Prostate gland (tissue), 2 donors: ENCODE data around the gene MGLL. TPM values are rescaled to one million over a fixed set of nuclear protein-coding genes. Genes with fewer than 3 reads are reported as not detected.

Experiments used
- DNase-seq: peaks from one replicate; pipeline ENCODE4 v3.0.0-alpha.2; 2019; ENCODE audit warnings: low spot score
- H3K27ac ChIP-seq, 2 donors: fragments of 200-600 bp; sonication (generic); 2 replicates each; pipeline ENCODE4 v1.5.1; 2017 to 2019
- H3K27me3 ChIP-seq: fragments of 200-600 bp; sonication (generic); replicated peaks from 2 replicates; pipeline ENCODE4 v1.5.1; 2019; ENCODE audit not compliant: insufficient read depth
- H3K36me3 ChIP-seq, 2 donors: fragments of 200-600 bp; sonication (generic); 1 replicate in 1 of 2; 2 replicates in 1 of 2; pipeline versions ENCODE4 v1.5.1 to v1.8.1; 2017 to 2019
- H3K4me1 ChIP-seq: fragments of 200-600 bp; sonication (generic); replicated peaks from 2 replicates; pipeline ENCODE4 v1.5.1; 2019
- H3K4me3 ChIP-seq, 2 donors: fragments of 200-600 bp; sonication (generic); 2 replicates each; pipeline ENCODE4 v1.5.1; 2017 to 2019
- H3K9me3 ChIP-seq: fragments of 200-600 bp; sonication (generic); 2 replicates; pipeline ENCODE4 v1.5.1; 2017
- POLR2A ChIP-seq: fragments of 450-650 bp; IDR thresholded peaks from one replicate; pipeline ENCODE4 v1.6.1; 2016; ENCODE audit warnings: antibody characterized with exemption, mild to moderate bottlenecking
- POLR2AphosphoS5 ChIP-seq: sonication (generic); formaldehyde crosslinking; IDR thresholded peaks from one replicate; pipeline ENCODE4 v1.6.1; 2017; ENCODE audit warnings: antibody characterized with exemption
- WGBS: methylation state at CpG from one replicate; pipeline ENCODE4 v1.1.5; 2018; 5-methylcytosine and 5-hydroxymethylcytosine counted together
- intact Hi-C: fragments of 100-400 bp; cut with DNase I; formaldehyde crosslinking; loops from one replicate; pipeline ENCODE4 v1.14.2; 2022
- total RNA-seq, 2 donors: library from RNA; depleted of rRNA; stranded (reverse); fragments of >200 nt; gene quantifications; one replicate each; pipeline ENCODE4 v1.1.0, GENCODE V29; 2016
- TF ChIP-seq, protein P1 (sequence below), 4 experiments: fragments of 200-600 bp in 2 of 4; fragments of 450-650 bp in 2 of 4; sonication (generic) in 2 of 4; IDR thresholded peaks; 1 replicate in 3 of 4; 2 replicates in 1 of 4; pipeline ENCODE4 v1.5.1; 2016 to 2019; ENCODE audit warnings: antibody characterized with exemption in 4 of 4, mild to moderate bottlenecking in 2 of 4, moderate library complexity in 2 of 4

The MGLL gene
- total RNA-seq, 2 donors from 2014 or later = 20.0 to 31.8 TPM

DNA sequence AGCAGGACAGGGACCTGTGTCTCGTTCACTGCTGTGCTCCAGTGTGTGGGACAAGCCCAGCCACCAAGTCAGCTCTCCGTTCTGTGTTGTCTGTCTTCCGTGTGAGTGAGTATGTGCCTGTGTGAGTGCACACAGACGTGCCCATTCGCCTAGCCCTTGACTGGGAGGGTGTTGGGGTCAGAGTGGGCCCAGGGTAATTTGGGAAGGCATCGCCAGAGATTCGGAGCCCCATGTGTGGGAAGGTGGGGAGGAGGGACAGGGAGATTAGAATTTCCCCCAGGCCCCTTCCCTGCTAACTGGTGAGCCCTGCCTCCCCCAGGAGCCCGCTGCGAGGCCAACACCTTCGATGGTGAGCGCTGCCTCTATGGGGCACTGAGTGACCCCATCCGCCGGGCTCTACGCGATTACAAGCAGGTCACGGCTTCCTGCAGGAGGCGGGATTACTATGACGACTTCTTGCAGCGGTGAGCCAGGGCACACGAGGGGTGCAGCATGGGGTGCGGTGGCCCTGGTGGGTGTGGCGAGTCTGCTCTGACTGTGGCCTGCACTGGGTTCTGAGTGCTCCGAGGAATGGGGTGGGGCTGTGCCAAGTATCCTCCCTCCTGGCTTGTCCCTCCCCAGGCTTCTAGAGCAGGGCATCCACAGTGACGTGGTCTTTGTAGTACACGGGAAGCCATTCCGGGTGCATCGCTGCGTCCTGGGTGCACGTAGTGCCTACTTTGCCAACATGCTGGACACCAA lies 146.5 kb downstream of the MGLL start:
- Histone ChIP-seq H3K4me1 (no peaks in the 10 kb centered on the region), H3K4me3 (no peak overlapping the region), H3K27me3 (no peaks in the 10 kb centered on the region), H3K9me3 (no peaks in the 10 kb centered on the region), H3K27ac (no peak overlapping the region), H3K36me3 (peaks cover 0 to 8% of the 10 kb centered on the region in 2 donors)
- no peak for DNase-seq
- WGBS = 81% methylated on average over 29 of the region's 29 CpGs
- TF ChIP-seq, protein P1, sequence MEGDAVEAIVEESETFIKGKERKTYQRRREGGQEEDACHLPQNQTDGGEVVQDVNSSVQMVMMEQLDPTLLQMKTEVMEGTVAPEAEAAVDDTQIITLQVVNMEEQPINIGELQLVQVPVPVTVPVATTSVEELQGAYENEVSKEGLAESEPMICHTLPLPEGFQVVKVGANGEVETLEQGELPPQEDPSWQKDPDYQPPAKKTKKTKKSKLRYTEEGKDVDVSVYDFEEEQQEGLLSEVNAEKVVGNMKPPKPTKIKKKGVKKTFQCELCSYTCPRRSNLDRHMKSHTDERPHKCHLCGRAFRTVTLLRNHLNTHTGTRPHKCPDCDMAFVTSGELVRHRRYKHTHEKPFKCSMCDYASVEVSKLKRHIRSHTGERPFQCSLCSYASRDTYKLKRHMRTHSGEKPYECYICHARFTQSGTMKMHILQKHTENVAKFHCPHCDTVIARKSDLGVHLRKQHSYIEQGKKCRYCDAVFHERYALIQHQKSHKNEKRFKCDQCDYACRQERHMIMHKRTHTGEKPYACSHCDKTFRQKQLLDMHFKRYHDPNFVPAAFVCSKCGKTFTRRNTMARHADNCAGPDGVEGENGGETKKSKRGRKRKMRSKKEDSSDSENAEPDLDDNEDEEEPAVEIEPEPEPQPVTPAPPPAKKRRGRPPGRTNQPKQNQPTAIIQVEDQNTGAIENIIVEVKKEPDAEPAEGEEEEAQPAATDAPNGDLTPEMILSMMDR (IDR thresholded peaks at IDR 0.05) = no peak
- no peak for TF ChIP-seq POLR2A
- TF ChIP-seq POLR2AphosphoS5 = no peak
- intact Hi-C loops = loop anchor here (10.0 kb wide), 1 partner anchor 379 kb away; the partner anchor contains the start of gene SEC61A1

DNA sequence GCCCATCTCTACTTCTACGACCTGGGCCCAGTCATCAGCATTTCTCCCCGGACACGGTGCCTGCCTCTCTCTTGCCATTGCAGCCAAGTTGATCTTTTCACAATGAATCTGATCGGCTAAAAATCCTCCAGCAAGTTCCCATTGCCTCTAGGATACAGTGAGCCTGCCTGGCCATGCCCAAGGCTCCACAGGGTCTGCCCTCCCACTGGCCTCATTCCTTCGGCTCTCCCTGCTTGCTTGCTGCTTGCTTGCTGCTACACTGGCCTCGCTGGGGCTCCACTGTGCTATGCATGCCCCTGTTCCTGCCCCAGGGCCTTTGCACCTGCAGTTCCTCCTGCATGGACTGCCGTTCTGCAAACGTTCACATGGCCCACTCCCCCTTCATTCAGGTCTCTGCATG lies 147.5 kb downstream of the MGLL start:
- no peaks in the 10 kb centered on the region for H3K27me3 ChIP-seq
- 86% methylated on average over 8 of the region's 8 CpGs for WGBS
- DNase-seq = no peak
- intact Hi-C loops = loop anchor here (10.0 kb wide), 1 partner anchor 380 kb away; the partner anchor contains the start of gene SEC61A1
- TF ChIP-seq POLR2A = no peak
- TF ChIP-seq POLR2AphosphoS5 = no peak
- TF ChIP-seq, protein P1 (IDR thresholded peaks at IDR 0.05) = no peak
- H3K9me3 ChIP-seq = no peaks in the 10 kb centered on the region
- H3K36me3 ChIP-seq = peaks cover 0 to 8% of the 10 kb centered on the region in 2 donors
- no peak overlapping the region for H3K4me3 ChIP-seq
- H3K27ac ChIP-seq = no peak overlapping the region
- no peaks in the 10 kb centered on the region for H3K4me1 ChIP-seq

DNA sequence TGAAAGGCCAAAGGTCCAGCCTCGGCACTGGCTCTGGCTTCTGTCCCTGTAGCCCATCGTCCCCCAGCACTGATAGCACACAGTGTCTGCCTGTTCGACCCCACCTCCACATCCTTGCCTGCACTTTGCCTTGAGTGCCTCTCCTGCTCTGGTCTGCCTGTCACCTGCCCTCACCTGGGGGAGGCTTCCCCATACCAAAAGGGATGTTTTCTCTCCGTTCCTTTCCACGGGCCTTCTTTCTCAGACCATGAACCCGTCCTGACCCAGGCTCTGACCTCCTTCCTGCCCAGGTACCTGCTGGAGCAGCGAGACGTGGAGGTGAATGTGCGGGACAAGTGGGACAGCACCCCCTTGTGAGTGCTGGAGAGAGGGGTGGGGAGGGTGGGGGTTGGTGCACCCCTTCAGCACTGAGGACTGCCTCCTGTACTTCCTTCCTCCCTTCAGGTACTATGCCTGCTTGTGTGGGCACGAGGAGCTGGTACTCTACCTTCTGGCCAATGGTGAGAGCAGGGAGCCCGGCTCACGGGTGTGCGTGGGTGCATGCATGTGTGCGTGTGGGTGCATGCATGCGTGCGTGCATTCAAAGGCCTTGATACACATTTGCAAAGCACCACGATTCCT lies 148.1 kb downstream of the MGLL start:
- no peaks in the 10 kb centered on the region for H3K27me3 ChIP-seq
- H3K4me1 ChIP-seq = no peaks in the 10 kb centered on the region
- peaks cover 0 to 8% of the 10 kb centered on the region in 2 donors for H3K36me3 ChIP-seq
- TF ChIP-seq POLR2A (no peak), POLR2AphosphoS5 (no peak)
- TF ChIP-seq, protein P1 (IDR thresholded peaks at IDR 0.05) = no peak
- WGBS = 77% methylated on average over 17 of the region's 17 CpGs
- intact Hi-C loops = loop anchor here (10.0 kb wide), 1 partner anchor 381 kb away; the partner anchor contains the start of gene SEC61A1
- no peak for DNase-seq
- H3K27ac ChIP-seq = no peak overlapping the region
- H3K9me3 ChIP-seq = no peaks in the 10 kb centered on the region
- peak overlapping the region; percentile 72 to 86 for H3K4me3 ChIP-seq

DNA sequence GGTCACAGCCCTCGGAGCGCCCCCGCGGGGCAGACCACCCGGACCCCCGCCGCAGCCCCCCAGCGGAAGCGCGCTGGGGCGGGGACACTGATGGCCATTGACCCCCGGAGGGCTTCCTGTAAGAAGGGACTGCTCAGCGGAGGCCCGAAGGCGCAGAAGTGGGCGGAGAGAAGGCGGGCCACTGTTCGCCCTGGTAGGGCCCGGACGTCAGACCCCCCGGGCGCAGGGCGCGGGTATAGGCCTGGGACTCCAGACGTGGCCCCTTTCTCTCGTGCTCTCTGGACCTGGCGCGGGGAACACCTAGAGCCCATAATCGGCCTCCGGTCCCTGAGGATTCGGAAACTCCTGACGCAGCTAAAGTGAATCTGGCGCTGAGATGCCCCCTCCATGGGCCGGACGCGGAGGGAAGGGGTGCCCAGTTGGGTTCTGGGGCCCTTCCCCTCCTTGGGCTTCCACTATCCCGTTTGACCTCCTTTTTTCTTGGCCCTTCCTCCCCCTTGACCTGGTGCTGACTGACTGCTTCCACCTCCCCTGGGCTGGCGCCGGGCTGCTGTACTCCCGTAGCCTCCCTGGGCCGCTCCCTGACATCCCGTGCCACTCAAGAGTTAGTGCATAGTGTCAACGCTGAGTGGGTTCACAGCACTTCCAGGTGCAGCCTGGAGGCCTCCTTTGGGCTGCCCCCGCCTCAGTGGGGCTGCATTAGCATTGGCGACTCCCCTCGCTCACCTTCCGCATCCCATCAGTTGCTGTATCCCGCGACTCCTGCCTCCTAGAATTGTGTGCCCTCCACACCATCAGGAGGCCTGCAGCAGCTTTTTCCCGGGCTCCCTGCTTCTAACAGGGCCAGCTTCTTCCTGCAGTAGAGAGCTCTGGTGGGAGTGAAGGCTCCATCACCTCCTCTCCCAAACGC lies 148.9 kb downstream of the MGLL start:
- no peak for DNase-seq
- intact Hi-C loops = loop anchor here (10.0 kb wide), 1 partner anchor 381 kb away; the partner anchor contains the start of gene SEC61A1
- H3K4me1 ChIP-seq = no peaks in the 10 kb centered on the region
- peak overlapping the region; percentile 72 to 86 for H3K4me3 ChIP-seq
- H3K36me3 ChIP-seq = peaks cover 0 to 8% of the 10 kb centered on the region in 2 donors
- peak overlapping the region; percentile 82 to 85 for H3K27ac ChIP-seq
- no peaks in the 10 kb centered on the region for H3K9me3 ChIP-seq
- 16% methylated on average over 42 of the region's 51 CpGs for WGBS
- H3K27me3 ChIP-seq = no peaks in the 10 kb centered on the region
- TF ChIP-seq POLR2AphosphoS5 (no peak), POLR2A (no peak)
- TF ChIP-seq, protein P1 (IDR thresholded peaks at IDR 0.05) = no peak
